H7 (cell line): ENCODE measurements around the gene MRPL10. TPM values are rescaled to one million over a fixed set of nuclear protein-coding genes. Genes with fewer than 3 reads are reported as not detected.

Experiments used
- DNase-seq: peaks from one replicate; pipeline ENCODE4 v3.0.0; 2012
- H3K27me3 ChIP-seq: 2 replicates; pipeline ENCODE4 v1.6.0; 2011; ENCODE audit warnings: mild to moderate bottlenecking, low read length; ENCODE audit not compliant: control insufficient read depth, insufficient read depth
- H3K36me3 ChIP-seq: replicated peaks from 2 replicates; pipeline ENCODE4 v1.5.1; 2011; ENCODE audit warnings: low read length; ENCODE audit not compliant: control insufficient read depth, insufficient read depth
- H3K4me3 ChIP-seq: 2 replicates; pipeline ENCODE4 v1.5.1; 2011; ENCODE audit warnings: low read depth, mild to moderate bottlenecking, control low read depth, low read length, moderate library complexity; ENCODE audit not compliant: insufficient read depth
- total RNA-seq: library from RNA; depleted of rRNA; stranded (reverse); fragments of >200 nt; shearing (Covaris generic); gene quantifications from 2 replicates; pipeline ENCODE4 v1.2.3, GENCODE V29; 2014

Gene MRPL10
- total RNA-seq, 1 experiment from 2014 or later = 156 TPM

DNA sequence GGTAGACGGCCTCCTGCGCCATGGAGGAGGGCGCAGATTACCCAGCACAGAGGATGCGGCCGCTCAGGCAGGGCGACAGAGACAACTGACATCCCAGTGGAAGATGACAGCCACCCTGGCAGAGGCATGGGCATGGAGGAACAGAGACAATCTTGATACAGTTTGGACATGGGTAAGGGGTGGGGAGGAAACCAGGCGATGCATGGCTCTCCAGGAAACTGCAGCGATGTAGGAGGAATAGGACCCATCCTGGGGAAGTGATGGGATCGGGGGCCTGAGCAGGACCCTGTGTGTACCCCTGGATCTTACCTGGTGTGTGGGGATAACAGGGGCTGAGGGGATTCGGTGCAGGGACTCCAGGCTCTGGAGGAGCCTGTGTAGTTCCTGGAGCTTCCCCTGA lies 14.4 kb downstream of the MRPL10 start:
- no peak for DNase-seq
- H3K4me3 ChIP-seq = no peak overlapping the region
- H3K36me3 ChIP-seq = peaks cover 2% of the 10 kb centered on the region
- H3K27me3 ChIP-seq = no peaks in the 10 kb centered on the region

DNA sequence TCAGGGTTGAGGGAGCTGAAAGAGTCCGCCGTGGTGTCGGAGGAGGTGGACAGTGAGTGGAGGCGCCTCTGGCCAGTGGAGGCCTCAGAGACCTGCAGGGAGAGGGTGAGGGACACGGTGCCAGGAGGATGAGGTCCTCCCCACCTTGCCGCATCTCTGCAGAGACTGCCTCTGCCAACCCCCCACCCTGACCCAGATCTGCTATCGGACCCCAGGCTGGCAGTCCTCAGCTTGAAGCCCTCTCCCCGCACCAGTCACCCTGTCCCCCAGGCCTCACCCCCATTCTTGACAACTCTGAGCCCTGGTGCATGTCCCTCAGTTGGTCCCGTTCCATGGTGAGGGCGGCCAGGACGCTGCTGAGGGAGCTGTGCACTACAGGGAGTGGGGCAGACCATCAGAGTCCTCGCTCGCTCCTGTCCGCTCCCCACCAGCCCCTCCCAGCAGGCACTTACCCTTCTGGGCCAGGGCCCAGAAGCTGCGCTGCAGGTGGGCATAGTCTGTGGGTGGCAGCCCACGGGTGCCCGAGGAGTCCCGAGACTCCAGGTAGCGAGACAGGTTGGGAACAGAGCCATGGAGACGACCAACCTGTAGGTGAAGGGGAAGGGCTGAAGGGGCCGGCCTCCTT lies 15.1 kb downstream of the MRPL10 start:
- Histone ChIP-seq H3K36me3 (peaks cover 2% of the 10 kb centered on the region), H3K4me3 (no peak overlapping the region), H3K27me3 (no peaks in the 10 kb centered on the region)
- DNase-seq = no peak

DNA sequence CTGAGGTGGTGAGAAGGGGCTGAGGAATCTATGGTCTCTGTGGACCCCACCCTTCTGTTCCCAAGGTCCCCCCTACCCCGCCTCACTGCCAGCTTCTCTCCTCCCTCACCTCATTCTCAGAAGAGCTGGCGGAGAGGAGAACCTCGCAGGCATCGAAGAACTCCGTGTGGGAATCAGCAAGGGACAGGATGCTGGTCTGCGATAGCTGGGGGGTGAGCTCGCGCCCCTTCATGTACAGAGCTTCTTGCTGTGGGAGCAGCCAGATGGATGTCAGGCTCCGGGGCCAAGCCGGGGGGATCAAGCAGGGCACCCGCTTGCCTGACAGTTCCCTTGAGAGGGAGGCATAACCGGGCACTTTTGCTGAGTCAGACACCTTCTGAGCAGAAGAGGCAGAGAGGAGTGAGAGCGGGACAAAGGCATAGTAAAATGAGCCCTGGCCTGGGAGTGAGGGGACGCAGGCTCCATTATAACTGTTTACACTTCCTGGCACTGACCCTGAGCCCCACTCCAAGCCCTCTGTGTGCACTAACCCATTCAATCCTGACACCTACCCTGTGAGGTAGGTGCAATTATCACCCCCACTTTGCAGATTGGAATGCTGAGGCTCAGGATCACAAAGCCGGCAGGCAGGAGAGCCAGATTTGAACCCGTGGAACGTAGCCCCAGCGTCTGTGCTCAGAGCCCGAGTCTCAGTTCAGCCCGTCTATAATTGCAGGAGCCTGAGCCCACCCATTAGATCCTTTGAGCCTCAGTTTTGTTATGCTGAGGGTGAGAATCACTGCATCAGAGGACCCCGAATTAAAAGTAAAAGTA lies 16.0 kb downstream of the MRPL10 start:
- Histone ChIP-seq H3K27me3 (no peaks in the 10 kb centered on the region), H3K4me3 (no peak overlapping the region), H3K36me3 (peaks cover 2% of the 10 kb centered on the region)
- no peak for DNase-seq

DNA sequence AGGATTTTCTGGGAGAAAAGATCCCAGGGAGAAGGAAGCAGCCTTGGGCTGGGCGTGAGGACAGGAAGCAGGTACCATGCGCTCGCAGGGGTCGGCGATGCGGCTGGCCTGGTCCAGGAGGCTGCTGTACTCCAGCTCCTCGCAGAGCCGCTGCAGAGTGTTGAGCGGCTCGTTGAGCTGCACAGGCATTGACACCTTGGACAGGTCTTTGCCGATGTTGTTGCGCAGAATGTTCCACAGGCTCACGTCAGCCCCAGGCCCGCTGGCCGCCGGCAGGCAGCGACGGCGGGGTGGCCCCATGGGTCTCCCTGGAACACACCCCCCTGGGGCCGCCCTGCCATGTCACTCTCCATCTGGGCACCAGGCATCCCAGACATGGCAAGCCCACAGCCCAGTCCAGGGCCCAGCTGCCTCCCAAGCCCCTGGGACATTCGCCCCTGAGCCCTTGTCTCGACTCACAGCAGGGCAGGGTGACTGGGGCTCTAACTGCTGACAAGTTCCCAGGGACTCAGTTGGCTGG lies 17.8 kb downstream of the MRPL10 start:
- no peak for DNase-seq

DNA sequence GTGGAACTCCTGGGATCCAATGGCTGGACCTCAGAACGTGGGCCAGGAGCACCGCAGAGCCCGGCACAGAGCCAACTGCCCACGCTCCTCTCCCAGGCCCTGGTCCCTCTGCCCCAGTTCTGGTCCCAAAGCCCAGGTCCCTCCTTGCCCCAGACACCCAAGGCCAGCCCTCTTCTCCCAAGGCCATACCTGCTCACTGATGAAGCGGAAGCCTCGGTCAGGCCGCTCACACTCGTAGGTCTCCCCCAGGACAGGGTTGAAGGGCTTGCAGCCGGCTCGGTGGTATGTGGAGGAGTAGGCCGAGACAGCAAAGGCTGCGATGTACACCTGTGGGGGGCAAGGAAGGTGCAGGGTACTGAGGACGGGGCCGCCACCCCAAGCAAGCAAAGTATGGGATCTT lies 18.3 kb downstream of the MRPL10 start:
- no peaks in the 10 kb centered on the region for H3K27me3 ChIP-seq
- peak; percentile 25 for DNase-seq

More for the DNA sequence above, 17.8 kb downstream of the MRPL10 start:
- Histone ChIP-seq H3K27me3 (no peaks in the 10 kb centered on the region), H3K36me3 (peaks cover 2% of the 10 kb centered on the region), H3K4me3 (no peak overlapping the region)

DNA sequence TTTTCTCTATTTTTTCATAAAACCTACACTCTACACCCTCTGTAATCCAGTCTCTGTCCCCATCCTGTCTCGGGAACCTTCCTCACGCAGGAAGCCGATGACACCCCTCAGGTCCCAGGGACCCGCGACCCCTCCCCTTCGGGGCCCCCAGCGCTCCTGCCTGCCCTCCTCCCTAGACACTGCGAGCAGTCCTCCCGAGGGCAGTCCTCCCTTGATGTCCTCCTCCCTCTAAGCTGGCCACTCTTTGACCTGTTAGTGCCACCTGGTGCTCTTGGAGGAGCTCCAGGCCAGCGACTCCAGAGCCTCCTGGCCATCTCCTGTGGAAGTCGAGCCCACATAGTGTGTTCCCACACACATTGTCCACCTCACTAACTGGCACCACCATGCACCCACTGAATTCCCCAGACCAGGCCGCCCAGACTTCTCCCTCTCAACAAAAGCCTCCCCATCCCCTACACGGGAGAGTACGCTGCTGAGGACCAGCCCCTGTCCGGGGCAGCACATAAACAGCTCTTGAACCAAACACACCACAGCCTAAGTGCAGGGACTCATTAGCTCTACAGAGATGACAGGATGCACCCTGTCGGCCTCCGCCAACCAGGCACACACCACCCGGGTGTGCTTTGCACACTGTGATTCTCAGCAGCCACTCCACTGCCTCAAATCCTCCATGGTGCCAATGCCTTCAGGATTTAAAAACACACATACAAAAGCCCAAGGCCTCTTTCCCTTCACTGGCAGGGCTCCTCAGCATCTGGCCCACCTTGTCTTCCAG lies 19.0 kb downstream of the MRPL10 start:
- no peak overlapping the region for H3K4me3 ChIP-seq
- no peaks in the 10 kb centered on the region for H3K27me3 ChIP-seq
- peak; percentile 41 for DNase-seq
- peaks cover 2% of the 10 kb centered on the region for H3K36me3 ChIP-seq

More for the DNA sequence above, 18.3 kb downstream of the MRPL10 start:
- H3K36me3 ChIP-seq = peaks cover 2% of the 10 kb centered on the region
- no peak overlapping the region for H3K4me3 ChIP-seq

DNA sequence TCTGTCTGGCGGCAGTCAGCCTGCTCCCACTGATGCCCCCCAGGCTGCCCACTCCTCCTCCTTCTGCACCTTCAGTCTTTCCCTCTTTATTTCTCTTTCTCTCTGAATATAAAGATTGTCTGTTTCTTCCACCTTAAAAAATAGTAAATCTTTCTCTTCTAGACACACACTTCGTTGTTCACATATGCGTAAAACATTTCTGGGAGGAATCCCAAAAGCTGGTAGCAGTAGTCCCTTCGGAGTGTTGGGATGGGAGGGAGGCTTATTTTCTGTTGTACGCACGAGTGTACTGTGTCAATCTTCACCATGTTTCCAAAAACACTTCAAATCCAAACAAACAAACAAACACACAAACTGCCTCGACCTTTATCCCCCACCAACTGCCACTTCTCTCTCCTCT lies 19.6 kb downstream of the MRPL10 start:
- no peak overlapping the region for H3K4me3 ChIP-seq
- H3K36me3 ChIP-seq = peaks cover 2% of the 10 kb centered on the region
- peak; percentile 9 for DNase-seq
- H3K27me3 ChIP-seq = no peaks in the 10 kb centered on the region

DNA sequence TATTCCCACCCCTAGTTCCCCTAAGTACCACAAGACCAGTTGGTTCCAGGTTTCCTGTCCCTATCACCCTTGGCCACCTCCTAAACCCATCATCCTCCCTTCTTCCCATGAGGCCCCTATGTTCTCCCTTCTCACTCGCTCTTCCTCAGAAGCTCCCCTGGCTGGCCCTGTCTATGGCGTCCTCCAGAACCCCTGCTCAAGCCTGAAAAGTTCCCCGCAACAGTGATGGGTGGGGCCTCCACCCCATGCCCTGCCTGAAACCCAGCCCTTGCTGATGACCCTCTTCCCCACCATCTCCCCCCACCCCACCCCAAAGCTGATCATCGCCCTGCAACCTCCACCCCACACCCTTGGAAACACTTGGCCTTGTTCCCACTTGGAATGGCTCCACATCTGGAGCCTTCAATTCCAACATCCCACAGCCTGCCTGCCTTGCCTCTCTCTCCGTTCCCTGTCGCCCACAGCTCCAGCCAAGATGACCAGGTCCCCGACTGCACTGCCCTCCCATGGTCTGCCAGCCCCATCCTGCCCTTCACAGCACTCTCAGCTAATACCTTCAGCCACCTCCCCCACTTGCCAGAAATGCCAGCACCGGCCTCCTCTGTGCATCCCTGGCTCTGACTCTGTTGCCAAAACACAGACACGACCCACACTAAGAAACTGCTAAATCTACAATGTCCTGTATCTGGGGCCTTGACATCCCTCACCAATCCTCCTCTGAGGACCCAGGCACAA lies 20.3 kb downstream of the MRPL10 start:
- DNase-seq = peak; percentile 17
- Histone ChIP-seq H3K27me3 (no peaks in the 10 kb centered on the region), H3K36me3 (peaks cover 2% of the 10 kb centered on the region), H3K4me3 (no peak overlapping the region)

DNA sequence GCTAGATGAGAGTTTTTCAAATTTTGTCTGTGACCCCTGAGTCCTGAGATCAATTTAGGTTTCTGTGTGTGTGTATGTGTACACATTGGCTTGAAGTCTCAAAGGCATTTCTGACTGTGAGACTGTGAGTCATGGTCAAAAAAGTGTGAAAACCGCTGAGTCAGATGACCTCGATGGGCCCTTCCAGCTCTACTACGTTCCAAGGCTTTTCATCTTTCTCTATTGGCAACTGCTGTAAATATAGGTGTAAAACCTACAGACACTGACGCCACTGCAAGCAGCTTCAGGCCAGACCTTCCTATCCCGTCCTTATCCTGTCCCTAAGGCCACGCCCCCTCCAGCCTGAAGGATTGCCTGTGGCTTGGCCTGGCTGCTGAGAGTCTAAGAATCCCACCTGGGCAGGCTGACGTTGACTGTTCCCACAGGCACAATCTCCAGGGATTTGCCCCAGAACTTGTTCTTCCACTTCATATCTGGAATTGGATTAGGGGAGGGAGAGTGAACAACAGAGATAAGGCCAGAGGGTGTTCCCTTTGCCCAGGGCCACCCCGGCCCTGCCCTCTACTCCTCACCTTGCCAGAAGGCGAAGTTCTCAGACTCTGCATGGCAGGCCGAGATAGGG lies 21.0 kb downstream of the MRPL10 start:
- Histone ChIP-seq H3K36me3 (peaks cover 1% of the 10 kb centered on the region), H3K4me3 (no peak overlapping the region), H3K27me3 (no peaks in the 10 kb centered on the region)
- DNase-seq = peak; percentile 84

DNA sequence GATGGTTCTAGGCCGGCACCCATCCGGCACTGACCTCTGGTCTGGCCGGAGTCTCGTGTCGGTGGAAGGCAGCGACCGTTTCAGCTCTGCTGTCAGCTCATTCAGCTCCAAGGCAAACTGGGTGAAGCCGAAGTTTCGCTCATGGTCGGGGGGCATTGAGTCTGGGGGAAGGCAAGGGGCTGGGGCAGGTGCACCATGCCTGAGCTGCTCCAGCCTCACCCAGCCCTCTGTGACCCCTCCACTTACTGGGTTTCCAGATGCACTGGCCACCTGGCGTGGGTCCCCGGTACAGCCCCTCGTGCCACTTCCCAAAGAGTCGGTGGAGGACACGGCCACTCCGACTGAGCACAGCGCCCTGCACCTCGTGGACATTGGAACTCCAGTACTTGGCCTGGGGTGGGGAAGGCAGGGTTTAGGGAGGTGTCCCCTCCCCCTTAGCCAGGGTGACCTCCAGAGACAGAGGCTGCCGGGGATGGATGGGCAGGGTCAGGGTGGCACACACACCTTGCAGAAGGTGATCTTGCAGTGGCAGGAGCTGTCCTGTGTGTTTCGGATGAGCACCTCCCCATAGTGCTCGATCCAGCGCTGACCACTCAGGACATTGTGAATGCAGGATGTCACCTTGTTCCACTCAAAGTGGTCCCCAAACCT lies 22.4 kb downstream of the MRPL10 start:
- Histone ChIP-seq H3K36me3 (no peaks in the 10 kb centered on the region), H3K4me3 (no peak overlapping the region), H3K27me3 (no peaks in the 10 kb centered on the region)
- no peak for DNase-seq

DNA sequence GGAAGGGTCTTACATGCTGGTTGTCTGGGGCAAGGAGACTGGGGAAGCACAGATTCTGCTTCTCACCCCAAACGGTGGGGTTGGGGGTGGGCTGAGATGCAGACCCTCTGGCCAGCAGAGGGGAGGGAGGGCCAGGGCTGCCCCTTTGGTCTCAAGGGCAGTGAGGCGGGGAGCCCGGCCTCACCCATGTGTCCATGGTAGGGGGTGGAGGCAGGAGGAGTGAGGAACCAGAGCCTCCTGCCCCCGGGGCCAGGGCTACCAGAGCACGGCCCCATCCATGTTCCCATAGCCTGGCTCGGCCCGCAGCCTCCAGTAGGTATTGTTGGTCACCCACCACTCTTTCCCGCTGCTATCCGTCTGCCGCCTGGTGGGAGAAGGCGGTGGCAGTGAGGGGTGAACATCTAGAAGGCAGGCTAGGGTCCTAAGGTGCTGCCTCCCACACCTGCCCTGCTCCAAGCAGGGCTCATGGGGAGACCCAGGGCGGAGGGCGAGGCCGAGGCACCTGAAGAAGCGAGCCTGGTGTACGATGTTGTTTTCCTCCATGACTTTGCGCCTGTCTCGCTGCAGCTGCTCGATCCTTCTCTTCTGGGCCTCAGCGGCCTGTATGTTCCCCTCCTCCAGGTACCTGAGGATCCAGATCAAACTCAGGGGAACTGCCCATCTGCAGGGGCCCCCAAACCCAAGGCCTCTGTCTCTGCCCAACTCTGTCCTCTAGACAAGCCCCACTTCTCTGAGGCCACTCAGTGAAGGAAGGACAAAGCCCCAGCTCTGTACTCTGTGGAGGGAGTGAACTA lies 23.1 kb downstream of the MRPL10 start:
- no peaks in the 10 kb centered on the region for H3K36me3 ChIP-seq
- H3K4me3 ChIP-seq = no peak overlapping the region
- peak; percentile 41 for DNase-seq
- H3K27me3 ChIP-seq = no peaks in the 10 kb centered on the region

DNA sequence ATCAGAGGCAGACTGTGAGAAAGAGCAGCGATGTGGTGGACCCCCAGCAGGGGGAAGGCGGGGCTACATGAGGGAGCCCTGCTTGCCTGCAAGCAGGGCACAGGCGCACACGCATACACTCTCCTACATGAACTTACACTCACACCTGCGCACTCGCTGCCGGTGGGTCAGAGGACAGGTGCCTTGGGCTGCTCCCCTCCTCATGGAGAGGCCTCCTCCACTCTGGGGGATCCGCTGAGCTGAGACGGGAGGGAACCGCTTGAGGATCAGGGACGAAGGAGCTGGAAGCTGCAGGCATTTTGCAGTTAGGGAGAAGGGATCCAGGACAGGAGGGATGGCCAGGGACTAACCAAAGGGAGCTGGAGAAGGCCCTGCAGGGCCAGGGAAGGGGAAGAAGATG lies 23.9 kb downstream of the MRPL10 start:
- DNase-seq = peak; percentile 39

DNA sequence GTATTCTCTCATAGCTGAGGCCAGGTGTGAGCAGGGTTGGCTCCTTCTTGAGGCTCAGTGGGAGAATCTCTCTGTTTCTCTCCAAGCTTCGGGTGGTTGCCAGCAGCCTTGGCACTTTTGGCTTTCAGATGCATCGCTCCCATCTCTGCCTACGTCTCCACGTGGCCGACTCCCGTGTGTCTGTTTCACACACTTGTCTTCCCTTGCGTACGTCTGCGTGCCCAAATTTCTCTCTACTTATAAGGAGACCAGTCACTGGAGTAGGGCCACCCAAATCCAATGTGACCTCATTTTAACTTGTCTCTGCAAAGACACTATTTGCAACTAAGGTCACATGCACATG lies 24.5 kb downstream of the MRPL10 start:
- H3K27me3 ChIP-seq = no peaks in the 10 kb centered on the region
- no peaks in the 10 kb centered on the region for H3K36me3 ChIP-seq
- DNase-seq = no peak
- H3K4me3 ChIP-seq = no peak overlapping the region

More for the DNA sequence above, 23.9 kb downstream of the MRPL10 start:
- H3K4me3 ChIP-seq = no peak overlapping the region
- H3K27me3 ChIP-seq = no peaks in the 10 kb centered on the region
- no peaks in the 10 kb centered on the region for H3K36me3 ChIP-seq
